AG04449 (cell line): ENCODE data around the gene CPNE8.

ENCODE experiments used
- CTCF ChIA-PET: fragments of 350-600 bp; formaldehyde crosslinking; extraction: SDS; loops from one replicate; lab custom pipeline; 2021; ENCODE audit warnings: antibody characterized with exemption; lab: Yijun Ruan, JAX
- POLR2A ChIA-PET: fragments of 400-600, 350-600 bp; formaldehyde crosslinking; extraction: SDS; loops from one replicate; lab custom pipeline; 2020; ENCODE audit warnings: antibody characterized with exemption, inconsistent platforms; lab: Yijun Ruan, JAX
- DNase-seq: peaks from one replicate; pipeline ENCODE4 v3.0.0-alpha.2; 2010; ENCODE audit warnings: low read depth, low spot score
- H3K4me3 ChIP-seq: 2 replicates; pipeline ENCODE4 v1.5.1; 2011; ENCODE audit warnings: low read depth, mild to moderate bottlenecking, control low read depth, low read length
- CTCF ChIP-seq: IDR thresholded peaks from one replicate; pipeline ENCODE4 v1.5.1; 2011; ENCODE audit warnings: mild to moderate bottlenecking, moderate library complexity, low read length, control low read depth, inconsistent platforms; ENCODE audit not compliant: insufficient read depth; ENCODE audit errors: missing control alignments

The CPNE8 gene

GRCh38 chr12:38813923-38814322 lies 91.5 kb downstream of the CPNE8 start:
- CTCF ChIA-PET, result no interaction called here
- DNase-seq, result no peak

GRCh38 chr12:38811814-38812356 lies 93.5 kb downstream of the CPNE8 start:
- no peak for DNase-seq
- CTCF ChIA-PET, result no interaction called here
- no peak for TF ChIP-seq CTCF
- no peak overlapping the region for H3K4me3 ChIP-seq
- POLR2A ChIA-PET, result no interaction called here

More at GRCh38 chr12:38813923-38814322, 91.5 kb downstream of the CPNE8 start:
- no peak overlapping the region for H3K4me3 ChIP-seq
- POLR2A ChIA-PET, result no interaction called here
- TF ChIP-seq CTCF, result no peak

GRCh38 chr12:38809832-38810231 lies 95.6 kb downstream of the CPNE8 start:
- ChIA-PET POLR2A (no interaction called here), CTCF (no interaction called here)
- no peak overlapping the region for H3K4me3 ChIP-seq
- DNase-seq, result no peak
- TF ChIP-seq CTCF, result no peak

GRCh38 chr12:38788106-38788505 lies 117.3 kb downstream of the CPNE8 start:
- DNase-seq, result no peak
- ChIA-PET POLR2A (no interaction called here), CTCF (no interaction called here)
- no peak for TF ChIP-seq CTCF
- H3K4me3 ChIP-seq, result no peak overlapping the region

- ChIA-PET POLR2A (no interaction called here), CTCF (no interaction called here)
- DNase-seq, result no peak
- TF ChIP-seq CTCF, result no peak
- no peak overlapping the region for H3K4me3 ChIP-seq
Observed at GRCh38 chr12:38785381-38785780, 120.0 kb downstream of the CPNE8 start.

GRCh38 chr12:38783304-38783703 lies 122.1 kb downstream of the CPNE8 start:
- POLR2A ChIA-PET, result no interaction called here
- TF ChIP-seq CTCF, result no peak
- CTCF ChIA-PET, result no interaction called here
- no peak overlapping the region for H3K4me3 ChIP-seq
- DNase-seq, result no peak
